DMS53 treated with DMSO at 0.1 percent for 48 hours (cell line): Measurements from ENCODE around the gene TMEM37.

ENCODE experiments used
- DNase-seq: peaks from one replicate; lab custom pipeline; 2025; ENCODE audit not compliant: unreplicated experiment; lab: John Stamatoyannopoulos, UW

Gene TMEM37

DNA sequence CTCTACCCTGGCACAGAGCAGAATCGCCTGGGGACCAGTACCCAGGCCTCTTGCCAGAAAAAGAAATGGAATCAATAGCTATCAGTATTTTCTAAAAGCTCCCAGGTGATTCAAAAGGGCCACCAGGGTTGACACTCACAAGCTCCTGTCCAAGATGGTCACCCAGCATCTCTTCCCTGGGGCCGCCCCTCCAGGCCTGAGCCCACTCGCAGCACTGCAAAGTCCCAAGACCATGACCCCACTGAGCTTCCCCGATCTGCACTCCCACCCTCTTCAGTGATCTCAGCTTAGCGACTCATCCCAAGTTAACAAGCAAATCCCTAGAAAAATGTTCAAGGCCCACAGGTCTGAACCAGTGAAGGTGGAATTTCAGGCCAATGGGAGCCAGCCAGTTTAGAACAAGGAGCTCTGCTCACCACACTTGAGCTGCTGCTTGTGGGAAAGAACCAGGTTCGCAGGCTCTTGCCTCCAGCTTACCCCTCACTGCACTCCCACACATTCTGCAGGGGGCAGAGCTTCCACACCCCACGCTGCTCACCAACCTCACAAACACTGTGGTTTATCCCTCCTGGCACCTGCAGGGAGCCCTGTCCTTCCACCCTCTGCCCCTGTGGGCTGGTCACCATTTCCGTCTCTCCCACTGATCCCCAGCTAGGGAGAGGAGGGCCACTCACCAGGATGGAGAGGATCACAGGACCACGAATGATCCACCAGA, 19.8 kb downstream of the TMEM37 start:
- DNase-seq = no peak

DNA sequence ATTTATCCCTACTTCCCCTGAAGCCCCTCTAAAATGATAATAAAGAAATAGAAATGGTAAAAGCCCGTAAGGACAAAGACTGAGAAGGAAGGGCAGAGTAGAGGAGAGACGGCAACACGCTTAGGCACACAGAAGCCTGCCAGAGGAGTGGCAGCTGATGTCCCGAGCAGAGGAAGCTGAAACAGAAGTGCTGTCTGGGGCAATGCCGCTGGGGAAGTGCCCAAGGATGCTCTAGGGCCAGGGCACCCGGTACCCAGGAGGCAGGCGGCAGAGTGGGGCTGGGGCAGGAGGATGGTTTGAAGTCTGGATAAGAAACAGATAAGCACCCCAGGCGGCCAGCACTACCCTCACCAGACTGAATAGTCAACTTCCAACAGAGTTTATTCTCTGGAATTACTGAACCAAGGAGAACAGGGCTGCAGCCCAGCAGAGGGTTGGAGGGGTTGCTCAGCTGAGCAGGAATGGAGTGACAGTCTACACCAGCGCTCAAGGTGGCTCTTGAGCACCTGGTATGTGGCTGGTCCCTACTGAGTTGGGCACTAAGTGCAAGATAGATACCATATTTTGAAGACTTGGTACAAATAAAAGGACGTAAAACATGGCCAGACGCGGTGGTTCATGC, 22.4 kb downstream of the TMEM37 start:
- DNase-seq = no peak

DNA sequence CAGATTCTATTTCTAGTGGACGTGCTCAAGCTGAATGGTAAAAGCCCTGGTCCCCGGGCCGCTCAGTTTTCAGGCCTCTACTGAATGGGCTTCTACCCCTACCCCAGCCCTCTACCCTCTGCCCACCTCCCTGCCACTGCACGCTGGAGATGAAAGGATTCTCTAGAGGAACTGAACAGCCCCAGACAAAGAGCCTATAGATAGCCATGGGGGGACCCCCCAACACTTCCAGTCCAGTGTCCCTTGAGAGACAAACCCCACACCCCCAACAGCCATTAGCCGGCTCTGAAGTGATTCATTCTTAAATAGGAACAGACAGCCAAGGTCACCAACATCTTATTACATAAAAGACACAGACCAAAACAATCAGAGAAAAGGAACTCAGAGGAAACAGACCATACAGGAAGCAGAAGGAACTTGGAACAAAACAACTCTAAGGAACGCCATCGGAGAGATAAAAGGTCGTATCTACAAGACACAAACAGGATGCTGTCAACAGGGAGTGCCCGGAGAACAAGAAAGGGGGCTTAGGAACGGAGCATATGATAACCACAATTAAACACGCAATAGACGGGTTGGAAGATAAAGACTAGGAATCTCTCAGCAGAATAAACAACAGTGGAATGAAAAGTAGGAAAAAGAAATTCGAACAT, 23.5 kb downstream of the TMEM37 start:
- no peak for DNase-seq

DNA sequence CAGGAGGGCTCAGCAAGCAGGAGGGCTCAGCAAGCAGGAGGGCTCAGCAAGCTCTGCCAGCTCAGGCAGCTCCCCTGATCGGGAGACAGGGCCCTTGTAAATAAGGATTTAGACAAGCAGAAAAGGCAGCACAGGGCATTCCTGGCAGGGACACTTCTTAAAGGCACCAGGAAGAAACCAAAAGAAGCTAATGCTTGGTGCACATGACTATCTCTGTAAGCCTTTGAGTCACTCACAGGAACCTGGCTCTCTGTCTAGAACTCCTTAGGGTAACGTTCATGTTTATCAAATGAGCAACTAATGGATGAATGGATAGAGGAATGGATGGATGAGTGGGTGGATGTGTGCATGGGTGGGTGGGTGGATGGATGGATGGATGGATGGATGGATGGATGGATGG, 28.4 kb downstream of the TMEM37 start:
- no peak for DNase-seq

DNA sequence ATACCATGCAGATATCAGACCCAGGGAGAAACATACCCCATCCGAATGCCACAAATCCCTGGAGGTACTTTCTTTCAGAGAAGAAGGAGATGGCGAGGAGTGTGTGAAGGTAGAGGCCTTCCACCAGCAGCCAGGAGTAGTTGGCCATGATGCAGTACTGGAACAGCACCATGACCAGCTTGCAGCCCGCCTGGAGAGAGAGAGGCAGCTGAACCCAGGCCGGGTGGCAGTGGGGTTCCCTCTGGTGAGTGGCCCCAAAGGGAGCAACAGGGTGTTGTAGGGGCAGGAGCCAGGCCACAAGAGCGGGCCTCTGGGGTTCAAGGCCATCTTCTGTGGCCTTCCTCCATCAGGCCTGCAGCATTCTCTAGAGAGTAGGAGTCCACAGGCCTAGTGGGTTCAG, 30.2 kb downstream of the TMEM37 start:
- DNase-seq = no peak

DNA sequence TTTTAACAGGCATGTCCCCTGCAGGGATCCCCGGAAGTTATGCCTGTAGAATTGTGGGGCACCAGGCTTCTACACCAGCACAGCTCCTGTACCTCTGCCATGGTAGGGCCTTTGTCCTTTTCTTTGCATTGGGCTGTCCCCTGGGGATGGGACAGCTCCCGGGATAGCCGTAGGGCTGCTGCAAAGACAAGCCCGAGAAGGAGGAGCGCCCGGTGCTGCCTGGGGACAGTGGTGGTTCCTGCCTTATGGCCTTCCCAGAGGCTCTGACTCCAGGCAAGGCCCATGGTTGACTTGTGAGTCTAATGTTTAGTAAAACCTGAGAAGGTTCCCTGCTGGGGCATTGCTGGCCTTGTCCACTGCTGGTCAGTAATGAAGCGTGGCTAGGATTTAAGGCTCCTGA, 30.9 kb downstream of the TMEM37 start:
- no peak for DNase-seq

DNA sequence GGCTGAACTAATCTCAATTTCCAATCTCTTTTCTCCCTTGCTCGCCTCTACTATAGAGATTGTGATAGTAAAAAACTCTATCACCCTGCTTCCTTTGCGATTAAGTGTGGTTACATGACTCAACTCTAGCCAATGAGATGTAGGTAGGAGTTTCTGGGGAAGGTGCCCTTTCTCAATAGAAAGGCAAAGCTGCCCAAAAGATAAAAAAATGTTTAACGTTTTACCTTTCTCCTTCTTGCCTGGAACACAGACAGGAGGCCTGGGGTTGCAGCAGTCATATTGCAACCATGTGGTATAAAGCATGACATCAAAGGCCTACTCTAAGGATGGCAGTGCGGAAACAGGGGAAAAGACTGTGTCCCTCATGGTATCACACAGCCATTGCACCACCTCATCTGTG, 31.5 kb downstream of the TMEM37 start:
- no peak for DNase-seq

DNA sequence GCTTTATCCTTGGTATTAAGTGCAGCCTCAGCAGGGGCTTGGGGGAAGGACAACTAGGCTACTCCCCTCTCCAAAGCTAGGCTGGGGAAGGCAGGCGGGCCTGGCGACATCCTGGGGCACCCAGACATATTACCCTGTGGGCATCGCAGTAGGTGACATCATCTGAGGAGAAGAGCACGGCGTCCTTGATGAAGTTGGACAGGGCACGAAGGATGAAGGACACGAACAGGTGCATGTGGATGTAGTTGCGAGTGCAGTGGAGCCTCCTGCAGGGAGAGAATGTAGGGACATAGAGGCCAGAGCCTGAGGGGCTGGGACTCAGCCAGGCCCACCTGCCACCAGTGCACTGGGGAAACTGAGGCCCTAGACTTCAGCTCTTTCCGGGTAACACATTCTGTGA, 32.3 kb downstream of the TMEM37 start:
- no peak for DNase-seq

DNA sequence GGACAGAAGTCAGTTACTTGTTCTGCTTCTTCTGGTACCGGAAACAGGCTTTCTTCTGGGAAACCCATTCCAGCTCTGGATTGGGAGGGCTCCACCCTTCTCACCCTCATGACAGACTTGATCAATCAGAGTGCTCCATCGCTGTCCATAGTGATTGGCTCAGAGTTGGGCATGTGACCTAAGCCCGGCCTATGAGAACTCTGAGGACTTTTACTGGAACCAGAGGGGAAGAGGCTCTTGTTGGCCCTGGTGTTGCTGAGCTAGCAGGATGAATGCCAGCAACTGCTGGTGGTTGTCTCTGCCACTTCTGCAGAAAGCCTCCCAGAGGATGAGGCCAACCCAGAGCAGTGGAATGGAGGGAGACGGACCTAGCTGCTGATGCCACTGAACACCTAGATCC, 33.3 kb downstream of the TMEM37 start:
- no peak for DNase-seq

DNA sequence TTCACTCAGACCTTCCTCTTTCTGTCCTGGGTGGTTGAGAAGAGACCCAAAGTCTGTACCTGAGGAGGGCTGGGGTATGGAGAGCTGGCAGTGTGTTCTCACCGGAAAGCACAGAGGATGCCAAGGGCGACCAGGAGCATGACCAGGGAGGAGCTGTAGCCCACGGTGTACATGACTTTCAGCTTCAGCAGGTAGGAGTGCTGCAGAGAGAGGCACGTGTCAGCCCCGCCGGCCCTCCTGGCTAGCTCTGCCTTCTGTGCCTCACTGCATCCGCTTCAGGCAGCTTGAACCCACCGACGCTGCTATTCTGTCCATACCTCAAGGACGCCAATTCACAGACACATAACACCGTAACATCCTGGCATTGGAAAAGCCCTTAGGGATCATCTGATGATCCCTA, 34.0 kb downstream of the TMEM37 start:
- DNase-seq = no peak

DNA sequence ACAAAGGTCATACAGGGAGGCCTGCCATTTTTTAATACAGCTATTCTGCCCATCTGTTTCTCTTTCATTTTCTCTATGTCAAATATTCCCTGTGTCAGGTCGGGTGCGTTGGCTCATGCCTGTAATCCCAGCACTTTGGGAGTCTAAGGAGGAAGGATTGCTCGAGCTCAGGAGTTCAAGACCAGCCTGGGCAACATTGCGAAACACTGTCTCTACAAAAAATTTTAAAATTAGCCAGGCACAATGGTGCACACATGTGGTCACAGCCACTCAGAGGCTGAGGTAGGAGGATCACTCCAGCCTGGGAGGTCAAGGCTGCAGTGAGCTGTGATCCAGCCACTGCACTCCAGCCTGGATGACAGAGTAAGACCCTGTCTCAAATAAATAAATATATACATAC, 34.7 kb downstream of the TMEM37 start:
- DNase-seq = no peak

DNA sequence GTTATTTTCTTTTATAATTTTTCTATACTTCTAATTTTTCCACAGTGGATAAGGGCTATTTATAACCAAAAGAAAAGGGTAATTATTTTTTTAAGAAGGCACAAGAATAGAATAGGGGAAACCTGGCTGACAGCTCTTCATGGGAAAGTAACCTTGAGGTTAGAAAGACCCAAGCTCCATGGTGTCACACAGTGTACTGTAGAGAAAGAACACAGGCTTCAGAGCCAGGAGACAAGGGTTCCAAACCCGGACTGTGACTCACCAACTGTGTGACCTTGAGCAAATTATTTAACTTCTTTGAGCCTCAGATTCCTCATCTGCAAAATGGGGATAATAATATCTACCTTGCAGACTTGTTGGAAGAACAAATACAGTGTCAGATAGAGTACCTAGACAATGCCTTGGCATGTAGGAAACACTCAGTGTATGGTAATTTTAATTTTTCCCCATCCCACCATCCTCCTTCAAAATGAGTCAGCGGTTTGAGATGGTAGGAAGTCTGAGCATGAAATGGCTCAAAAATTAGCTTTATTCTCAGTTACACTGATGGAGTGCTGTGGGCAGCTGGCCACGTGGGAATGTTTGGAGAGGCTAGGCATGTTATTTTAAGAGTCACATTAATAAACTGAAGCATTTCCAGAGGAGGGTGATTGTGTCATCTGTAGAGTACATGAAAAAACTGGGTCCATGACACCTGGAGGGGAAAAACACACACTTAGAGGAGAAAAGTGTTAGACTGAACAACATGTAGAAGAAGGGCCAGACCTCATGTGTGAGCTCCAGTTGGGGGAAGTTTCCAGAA, 36.7 kb downstream of the TMEM37 start:
- DNase-seq = peak; percentile 25

DNA sequence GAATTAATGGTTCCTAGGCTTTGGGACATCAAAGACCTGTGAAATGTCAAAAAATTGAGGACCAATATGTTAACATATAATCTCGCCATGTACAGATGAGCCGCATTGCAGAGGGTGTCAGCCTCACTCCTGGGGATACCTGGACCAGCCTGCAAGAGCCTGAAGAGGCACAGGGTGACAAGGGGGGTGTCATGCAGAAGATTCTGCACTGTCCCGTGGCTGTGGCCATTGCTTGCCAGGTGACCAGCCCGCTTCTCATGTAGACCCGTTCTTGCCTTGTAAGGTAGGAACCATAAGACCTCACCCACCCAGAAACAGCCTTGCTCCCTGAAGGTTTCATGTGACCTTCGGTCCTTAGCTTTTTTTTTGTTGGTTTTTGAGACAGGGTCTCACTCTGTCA, 37.5 kb downstream of the TMEM37 start:
- no peak for DNase-seq

DNA sequence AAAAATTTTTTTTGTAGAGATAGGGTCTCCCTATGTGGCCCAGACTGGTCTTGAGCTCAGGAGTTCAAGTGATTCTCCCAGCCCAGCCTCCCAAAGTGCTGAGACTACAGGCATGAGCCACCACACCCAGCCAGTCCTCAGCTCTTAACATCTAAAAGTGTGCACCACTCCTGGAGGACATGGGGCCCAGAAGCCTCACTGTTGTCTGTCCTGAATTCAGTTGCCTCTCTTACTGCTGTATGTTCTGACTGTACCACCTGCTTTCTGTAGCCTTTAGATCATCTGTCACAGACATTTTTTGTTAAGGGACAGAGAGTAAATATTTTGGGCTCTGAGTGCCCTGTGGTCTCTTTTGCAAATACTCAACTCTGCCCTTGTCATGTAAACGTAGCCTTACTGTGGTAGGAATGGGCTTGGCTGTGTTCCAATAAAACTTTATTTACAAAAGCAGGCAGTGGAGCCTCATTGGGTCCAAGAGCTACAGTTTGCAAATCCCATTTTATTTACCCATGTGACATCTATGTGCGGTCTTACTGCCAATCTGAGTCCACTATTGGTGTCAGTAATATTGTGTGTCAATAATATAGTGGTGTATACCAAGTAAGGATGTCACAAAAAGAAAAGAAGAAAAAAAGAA, 38.1 kb downstream of the TMEM37 start:
- DNase-seq = peak; percentile 75

DNA sequence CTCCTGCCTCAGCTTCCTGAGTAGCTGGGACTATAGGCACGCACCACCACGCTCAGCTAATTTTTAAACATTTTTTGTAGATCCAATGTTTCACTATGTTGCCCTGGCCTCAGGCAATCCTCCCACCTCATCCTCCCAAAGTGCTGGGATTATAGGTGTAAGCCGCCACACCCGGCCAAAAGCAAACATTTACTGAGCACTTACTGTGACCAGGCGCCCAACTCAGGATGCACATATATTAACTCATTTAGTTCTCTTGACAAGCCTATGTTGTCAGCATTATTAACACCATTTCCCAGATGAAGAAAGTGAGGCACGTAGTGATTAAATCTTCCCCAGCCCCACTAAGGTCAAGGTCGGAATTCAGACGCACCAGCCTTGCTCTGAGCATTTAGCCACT, 41.1 kb downstream of the TMEM37 start:
- DNase-seq = no peak

DNA sequence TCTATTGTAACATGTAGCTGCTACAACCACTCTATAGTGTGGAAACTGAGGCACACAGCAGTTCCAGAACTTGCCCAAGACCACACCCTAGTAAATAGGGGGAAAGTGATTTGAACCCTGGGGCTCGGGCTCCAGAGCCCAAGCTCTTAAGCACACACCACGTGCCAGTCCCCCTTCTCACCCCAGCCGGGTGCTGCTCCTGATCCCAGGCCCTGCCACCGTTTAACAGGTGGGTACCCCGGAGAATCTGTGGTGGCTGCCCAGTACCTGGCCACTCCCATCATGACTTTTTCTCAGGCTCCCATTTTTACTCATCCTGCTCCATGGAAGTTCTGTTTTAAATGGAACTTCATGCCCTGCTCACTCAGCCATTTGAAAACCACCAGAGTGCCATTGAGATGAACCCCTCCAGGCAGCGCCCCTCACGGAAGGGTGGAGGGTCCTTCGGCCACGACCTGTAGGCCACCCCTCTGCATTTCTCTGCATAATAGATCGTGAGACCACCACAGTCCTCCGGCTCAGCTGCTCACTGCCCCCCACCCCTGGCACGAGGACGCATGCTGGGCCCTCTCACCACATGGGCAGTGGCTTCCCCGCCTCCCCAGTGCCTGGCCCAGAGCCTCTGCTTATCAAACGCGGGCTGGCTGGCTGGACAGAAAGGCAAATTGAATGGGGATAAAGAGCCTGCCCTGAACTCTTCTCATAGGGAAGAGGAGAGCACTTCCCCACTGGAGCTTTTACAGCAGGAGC, 42.1 kb downstream of the TMEM37 start:
- DNase-seq = no peak

DNA sequence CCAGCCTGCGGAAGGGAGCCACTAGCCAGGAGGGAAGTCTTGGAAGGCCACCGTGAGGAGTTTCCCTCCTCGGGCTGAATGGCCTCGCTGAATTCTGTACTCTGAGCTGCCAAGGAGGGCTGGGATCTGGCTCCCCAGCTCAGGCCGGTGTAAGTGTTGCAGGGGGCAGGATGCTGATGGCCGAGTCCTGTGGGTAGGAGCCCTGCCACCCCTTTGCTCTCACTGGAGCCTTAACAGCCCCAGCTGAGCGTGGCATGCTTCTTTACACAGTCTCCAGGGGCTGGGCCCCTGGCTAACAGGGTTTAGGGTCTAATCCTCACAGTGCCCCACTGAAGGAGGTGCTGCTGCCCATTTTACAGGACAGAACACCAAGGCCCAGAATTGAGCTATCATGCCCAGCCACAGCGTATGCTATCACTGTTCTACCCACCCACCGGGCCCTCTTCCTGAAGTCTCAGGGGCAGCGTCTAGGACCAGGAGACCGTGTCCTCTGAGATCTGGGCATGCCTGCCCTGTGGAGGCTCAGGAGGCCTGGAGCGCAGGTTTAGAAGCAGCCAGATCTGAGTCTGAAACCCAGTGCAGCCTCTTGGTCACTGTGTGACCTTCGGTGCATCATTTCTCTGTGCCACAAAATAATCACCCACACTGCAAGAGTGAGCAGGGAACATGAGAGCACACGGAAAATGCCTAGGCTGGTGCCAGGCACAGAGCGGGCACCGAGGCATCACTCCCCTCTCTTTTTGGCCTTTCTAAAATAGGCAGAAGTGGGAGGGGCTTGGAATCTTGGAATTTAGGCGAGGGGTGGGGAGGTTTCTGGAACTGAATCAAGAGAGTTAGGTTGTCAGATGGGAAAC, 42.9 kb downstream of the TMEM37 start:
- no peak for DNase-seq

DNA sequence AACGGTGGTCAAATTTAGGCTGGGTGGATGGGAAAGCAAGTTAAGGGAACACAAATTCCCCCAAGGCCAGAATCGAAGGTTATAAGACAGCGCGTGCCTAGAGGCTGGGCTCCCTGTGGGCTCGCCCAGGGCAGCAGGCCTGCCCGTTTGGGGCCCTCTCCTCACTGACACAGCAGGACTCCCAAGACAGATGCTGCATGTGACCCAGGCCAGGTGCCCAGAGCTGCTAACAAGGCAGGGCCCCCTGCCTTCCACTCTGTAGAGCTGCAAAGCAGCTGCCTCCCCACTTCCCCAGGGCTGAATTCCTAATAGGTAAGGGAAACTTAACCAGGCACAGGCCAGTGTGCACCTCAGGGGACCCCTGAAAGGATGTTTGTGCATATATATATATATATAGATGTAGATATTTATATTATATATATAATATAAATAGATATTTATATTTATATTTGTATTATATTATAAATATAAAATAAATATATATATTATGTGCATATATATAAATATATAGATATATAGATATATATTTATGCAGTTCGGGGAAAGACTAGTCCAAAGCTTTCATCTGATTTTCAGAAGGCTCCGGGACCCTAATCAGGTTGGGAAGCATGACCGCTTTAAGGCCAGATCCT, 43.7 kb downstream of the TMEM37 start:
- DNase-seq = no peak

DNA sequence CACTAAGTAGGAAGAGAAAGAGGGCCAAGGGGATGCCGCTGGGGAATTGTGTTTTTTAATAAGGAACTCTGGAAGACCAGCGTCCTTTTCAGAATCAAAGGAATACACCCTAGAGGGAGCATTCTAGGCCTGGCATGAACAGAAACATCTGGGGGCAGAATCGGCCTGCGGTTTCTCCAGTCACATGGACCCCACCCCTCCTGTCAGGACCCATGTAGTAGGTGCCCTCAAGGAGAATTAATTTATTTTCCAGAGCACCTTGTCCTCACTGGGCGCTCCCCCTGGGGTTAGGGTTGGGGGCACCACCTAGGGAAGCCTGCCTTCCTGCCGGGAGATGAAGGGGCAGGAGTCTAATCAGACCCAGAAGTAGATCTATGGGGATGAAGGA, 44.2 kb downstream of the TMEM37 start:
- no peak for DNase-seq
